HEK293 (cell line): Measurements from ENCODE around the gene PMVK.

Experiments used
- CTCF ChIA-PET: fragments of 350-600 bp; formaldehyde crosslinking; extraction: SDS; loops from one replicate; lab custom pipeline; 2021; ENCODE audit warnings: antibody characterized with exemption; lab: Yijun Ruan, JAX
- POLR2A ChIA-PET: fragments of 300-600 bp; formaldehyde crosslinking; extraction: SDS; loops from one replicate; lab custom pipeline; 2020; ENCODE audit warnings: antibody characterized with exemption, inconsistent platforms; lab: Yijun Ruan, JAX
- H3K27ac ChIP-seq: fragments of 200-500 bp; sonication (Bioruptor generic); 2 replicates; pipeline ENCODE4 v1.5.1; 2014; ENCODE audit warnings: low read depth, low read length, control low read depth, inconsistent platforms; ENCODE audit errors: extremely low read depth
- H3K36me3 ChIP-seq, 2 experiments: fragments of 200-500 bp in 1 of 2; sonication (Bioruptor generic) in 1 of 2; 1 replicate in 1 of 2; 2 replicates in 1 of 2; pipeline ENCODE4 v1.5.1; 2014 to 2017; ENCODE audit warnings: inconsistent platforms in 2 of 2, low read length in 2 of 2; ENCODE audit not compliant: control insufficient read depth in 2 of 2, insufficient read depth in 1 of 2
- H3K4me1 ChIP-seq: fragments of 200-500 bp; sonication (Bioruptor generic); 2 replicates; pipeline ENCODE4 v1.5.1; 2014; ENCODE audit warnings: mild to moderate bottlenecking, low read length, inconsistent platforms; ENCODE audit not compliant: control insufficient read depth, insufficient read depth
- H3K4me3 ChIP-seq: 2 replicates; pipeline ENCODE4 v1.5.1; 2011; ENCODE audit warnings: low read depth, mild to moderate bottlenecking, control low read depth, low read length, moderate library complexity
- H3K9me3 ChIP-seq: fragments of 200-500 bp; sonication (Bioruptor generic); 2 replicates; pipeline ENCODE4 v1.5.1; 2014; ENCODE audit warnings: low read depth, low read length, inconsistent platforms; ENCODE audit not compliant: control insufficient read depth, insufficient read depth
- HOXA7 ChIP-seq: sonication (generic); formaldehyde crosslinking; IDR thresholded peaks from 2 replicates; pipeline ENCODE4 v1.8.1; 2022; ENCODE audit warnings: missing genetic modification reagents, borderline replicate concordance
- KLF1 ChIP-seq: fragments of 450-650 bp; formaldehyde crosslinking; IDR thresholded peaks from 2 replicates; pipeline ENCODE4 v1.5.1; 2016; ENCODE audit warnings: missing biosample characterization, missing genetic modification characterization
- KLF10 ChIP-seq: fragments of 450-650 bp; IDR thresholded peaks from 2 replicates; pipeline ENCODE4 v1.5.1; 2018; ENCODE audit warnings: missing biosample characterization, mild to moderate bottlenecking, missing genetic modification characterization
- ZBTB21 ChIP-seq: fragments of 450-650 bp; formaldehyde crosslinking; IDR thresholded peaks from 2 replicates; pipeline ENCODE4 v1.5.1; 2017; ENCODE audit warnings: missing biosample characterization, missing genetic modification characterization
- ZNF114 ChIP-seq: fragments of 450-650 bp; formaldehyde crosslinking; IDR thresholded peaks from 2 replicates; pipeline ENCODE4 v1.5.0; 2017; ENCODE audit warnings: missing biosample characterization, missing genetic modification characterization
- ZNF19 ChIP-seq: fragments of 450-650 bp; formaldehyde crosslinking; IDR thresholded peaks from 2 replicates; pipeline ENCODE4; 2016; ENCODE audit warnings: missing biosample characterization, missing genetic modification characterization, low read depth
- ZNF280C ChIP-seq: fragments of 450-650 bp; formaldehyde crosslinking; IDR thresholded peaks from 2 replicates; pipeline ENCODE4 v1.5.1; 2016; ENCODE audit warnings: missing biosample characterization, missing genetic modification characterization
- ZNF394 ChIP-seq: fragments of 450-650 bp; formaldehyde crosslinking; IDR thresholded peaks from 2 replicates; pipeline ENCODE4 v1.5.1; 2016; ENCODE audit warnings: missing biosample characterization, missing genetic modification characterization, mild to moderate bottlenecking, moderate library complexity, borderline replicate concordance
- ZNF398 ChIP-seq: fragments of 450-650 bp; formaldehyde crosslinking; IDR thresholded peaks from 2 replicates; pipeline ENCODE4 v1.5.1; 2017; ENCODE audit warnings: missing biosample characterization, missing genetic modification characterization
- ZNF514 ChIP-seq: fragments of 450-650 bp; formaldehyde crosslinking; IDR thresholded peaks from 2 replicates; pipeline ENCODE4 v1.5.1; 2016; ENCODE audit warnings: missing biosample characterization, missing genetic modification characterization
- ZNF544 ChIP-seq: fragments of 450-650 bp; formaldehyde crosslinking; IDR thresholded peaks from 2 replicates; pipeline ENCODE4 v1.5.0; 2017; ENCODE audit warnings: missing biosample characterization, missing genetic modification characterization
- ZNF548 ChIP-seq: fragments of 450-650 bp; formaldehyde crosslinking; IDR thresholded peaks from 2 replicates; pipeline ENCODE4 v1.5.1; 2016; ENCODE audit warnings: missing biosample characterization, missing genetic modification characterization
- ZNF626 ChIP-seq: fragments of 450-650 bp; sonication (Bioruptor Pico); formaldehyde crosslinking; IDR thresholded peaks from 2 replicates; pipeline ENCODE4 v1.5.1; 2018; ENCODE audit warnings: missing biosample characterization, missing genetic modification characterization, inconsistent platforms
- ZNF645 ChIP-seq: fragments of 450-650 bp; formaldehyde crosslinking; IDR thresholded peaks from 2 replicates; pipeline ENCODE4; 2016; ENCODE audit warnings: missing biosample characterization, missing genetic modification characterization
- ZNF658 ChIP-seq: fragments of 450-650 bp; formaldehyde crosslinking; IDR thresholded peaks from 2 replicates; pipeline ENCODE4; 2016; ENCODE audit warnings: missing biosample characterization, missing genetic modification characterization
- ZNF660 ChIP-seq: fragments of 450-650 bp; IDR thresholded peaks from 2 replicates; pipeline ENCODE4 v1.5.1; 2018; ENCODE audit warnings: missing biosample characterization, mild to moderate bottlenecking, missing genetic modification characterization
- ZNF664 ChIP-seq: fragments of 450-650 bp; formaldehyde crosslinking; IDR thresholded peaks from 2 replicates; pipeline ENCODE4 v1.5.1; 2016; ENCODE audit warnings: missing biosample characterization, missing genetic modification characterization
- ZNF792 ChIP-seq: fragments of 450-650 bp; formaldehyde crosslinking; IDR thresholded peaks from 2 replicates; pipeline ENCODE4 v1.5.1; 2016; ENCODE audit warnings: missing biosample characterization, missing genetic modification characterization
- ZSCAN16 ChIP-seq: fragments of 450-650 bp; formaldehyde crosslinking; IDR thresholded peaks from 2 replicates; pipeline ENCODE4 v1.5.1; 2016; ENCODE audit warnings: missing biosample characterization, missing genetic modification characterization
- ZSCAN23 ChIP-seq: fragments of 450-650 bp; formaldehyde crosslinking; IDR thresholded peaks from 2 replicates; pipeline ENCODE4 v1.5.1; 2016; ENCODE audit warnings: missing biosample characterization, missing genetic modification characterization
- ZSCAN30 ChIP-seq: fragments of 450-650 bp; IDR thresholded peaks from 2 replicates; pipeline ENCODE4 v1.5.1; 2018; ENCODE audit warnings: missing biosample characterization, mild to moderate bottlenecking, missing genetic modification characterization, moderate library complexity
- ZXDB ChIP-seq: fragments of 450-650 bp; formaldehyde crosslinking; IDR thresholded peaks from 2 replicates; pipeline ENCODE4 v1.5.1; 2016; ENCODE audit warnings: missing biosample characterization, missing genetic modification characterization

The PMVK gene

GRCh38 chr1:154883919-154884868 is 52.3 kb downstream of the PMVK start:
- Histone ChIP-seq H3K36me3 (no peaks in the 10 kb centered on the region), H3K4me1 (no peaks in the 10 kb centered on the region), H3K9me3 (no peaks in the 10 kb centered on the region), H3K27ac (no peak overlapping the region), H3K4me3 (no peak overlapping the region)
- TF ChIP-seq ZNF114 (tag by site-specific recombination) (0 out of 2 replicates have a peak, but pooled peaks have one; percentile 63), ZNF19 (no peak)
- POLR2A ChIA-PET = no interaction called here
- CTCF ChIA-PET = interaction anchor here (0.9 to 1.5 kb wide), 3 partner anchors 18 to 325 kb away, joined by 4 to 5 read pairs (median 5); no protein-coding TSS in a partner anchor

- TF ChIP-seq KLF10 (tag by site-specific recombination) (no peak), ZNF792 (tag by site-specific recombination) (no peak), ZNF280C (tag by site-specific recombination) (no peak), ZNF660 (tag by site-specific recombination) (no peak), ZSCAN30 (no peak)
- H3K4me3 ChIP-seq = no peak overlapping the region
- no peaks in the 10 kb centered on the region for H3K36me3 ChIP-seq
- ChIA-PET CTCF (interaction anchor here (0.6 to 2.0 kb wide), 6 partner anchors 23 to 328 kb away, joined by 3 to 9 read pairs (median 4); no protein-coding TSS in a partner anchor), POLR2A (no interaction called here)
- no peaks in the 10 kb centered on the region for H3K4me1 ChIP-seq
- no peaks in the 10 kb centered on the region for H3K9me3 ChIP-seq
- no peak overlapping the region for H3K27ac ChIP-seq
These were observed 54.5 kb downstream of the PMVK start for GRCh38 chr1:154881820-154882535.

- H3K27ac ChIP-seq = no peak overlapping the region
- no peaks in the 10 kb centered on the region for H3K4me1 ChIP-seq
- POLR2A ChIA-PET = no interaction called here
- CTCF ChIA-PET = interaction anchor here (0.6 to 1.1 kb wide), 2 partner anchors 15 to 25 kb away, joined by 3 read pairs; no protein-coding TSS in a partner anchor
- H3K4me3 ChIP-seq = no peak overlapping the region
- no peaks in the 10 kb centered on the region for H3K36me3 ChIP-seq
- H3K9me3 ChIP-seq = no peaks in the 10 kb centered on the region
- no peak for TF ChIP-seq ZSCAN16 (tag by site-specific recombination)
- no peak for TF ChIP-seq HOXA7 (CRISPR knock-in tag)
- no peak for TF ChIP-seq ZNF514 (tag by site-specific recombination)
- TF ChIP-seq ZNF658 (tag by site-specific recombination) = no peak
- no peak for TF ChIP-seq ZNF664 (tag by site-specific recombination)
- no peak for TF ChIP-seq ZNF544 (tag by site-specific recombination)
- no peak for TF ChIP-seq ZXDB (tag by site-specific recombination)
- no peak for TF ChIP-seq ZNF626
- TF ChIP-seq ZNF19 = no peak
- TF ChIP-seq ZNF394 (tag by site-specific recombination) = no peak
- no peak for TF ChIP-seq ZBTB21
- no peak for TF ChIP-seq KLF1
- TF ChIP-seq ZNF548 (tag by site-specific recombination) = no peak
- no peak for TF ChIP-seq ZSCAN23 (tag by site-specific recombination)
- TF ChIP-seq ZNF398 (tag by site-specific recombination) = no peak
- TF ChIP-seq ZNF645 (tag by site-specific recombination) = no peak
- TF ChIP-seq, all 188 proteins: peak for 0
These were observed 55.8 kb downstream of the PMVK start for GRCh38 chr1:154880671-154881070.
